Measurements from ENCODE around the gene PRDM10.
"Not testable (repeated sequence)": the region's sequence is repeated elsewhere in the genome, so short reads cannot be mapped to it uniquely, and the experiment has no call there.

The PRDM10 gene

GRCh38 chr11:129880311-129880710 lies 122.3 kb downstream of the PRDM10 start:
- Histone ChIP-seq H3K4me3 (ENCODE audit: low read depth, low read length, poor library complexity, severe bottlenecking) (no peak overlapping the region), H4K20me1 (ENCODE audit: insufficient read depth, low read length) (no peaks in the 10 kb centered on the region), H3F3A (ENCODE audit: insufficient read depth, low read length) (no peaks in the 10 kb centered on the region), H3K9me2 (ENCODE audit: low read depth, low read length) (no peaks in the 10 kb centered on the region), H3K79me2 (ENCODE audit: insufficient read depth, low read length) (no peaks in the 10 kb centered on the region), H2AFZ (ENCODE audit: low read length) (no peak overlapping the region), H3K4me2 (ENCODE audit: low read length) (no peak overlapping the region), H3K27me3 (ENCODE audit: insufficient read depth, low read length) (no peaks in the 10 kb centered on the region), H3K27ac (ENCODE audit: low read depth, low read length, poor library complexity, severe bottlenecking) (no peak overlapping the region), H3K9me3 (ENCODE audit: low read length) (no peaks in the 10 kb centered on the region), H3K36me3 (ENCODE audit: insufficient read depth, low read length) (peaks cover 91% of the 10 kb centered on the region), H3K9ac (ENCODE audit: low read length) (no peak overlapping the region), H3K4me1 (ENCODE audit: insufficient read depth, low read length, severe bottlenecking) (no peaks in the 10 kb centered on the region)
- TF ChIP-seq EZH2 (IDR thresholded peaks at IDR 0.05; ENCODE audit: borderline replicate concordance, low read length) (no peak), CTCF (IDR thresholded peaks at IDR 0.05; ENCODE audit: low read length) (no peak)

GRCh38 chr11:129871914-129872313 lies 130.7 kb downstream of the PRDM10 start:
- H3K79me2 ChIP-seq (ENCODE audit: insufficient read depth, low read length): no peaks in the 10 kb centered on the region
- no peak overlapping the region for H3K9ac ChIP-seq (ENCODE audit: low read length)
- H3K36me3 ChIP-seq (ENCODE audit: insufficient read depth, low read length): peaks cover 97% of the 10 kb centered on the region

GRCh38 chr11:129868626-129869025 lies 134.0 kb downstream of the PRDM10 start:
- not testable (repeated sequence) for H3F3A ChIP-seq (ENCODE audit: insufficient read depth, low read length); H2AFZ ChIP-seq (ENCODE audit: low read length); H3K4me2 ChIP-seq (ENCODE audit: low read length); H4K20me1 ChIP-seq (ENCODE audit: insufficient read depth, low read length); H3K9ac ChIP-seq (ENCODE audit: low read length); H3K27ac ChIP-seq (ENCODE audit: low read depth, low read length, poor library complexity, severe bottlenecking); H3K9me2 ChIP-seq (ENCODE audit: low read depth, low read length); H3K4me1 ChIP-seq (ENCODE audit: insufficient read depth, low read length, severe bottlenecking); H3K9me3 ChIP-seq (ENCODE audit: low read length); H3K4me3 ChIP-seq (ENCODE audit: low read depth, low read length, poor library complexity, severe bottlenecking); H3K79me2 ChIP-seq (ENCODE audit: insufficient read depth, low read length); H3K27me3 ChIP-seq (ENCODE audit: insufficient read depth, low read length)
- H3K36me3 ChIP-seq (ENCODE audit: insufficient read depth, low read length): peaks cover 97% of the 10 kb centered on the region

More at GRCh38 chr11:129871914-129872313, 130.7 kb downstream of the PRDM10 start:
- no peaks in the 10 kb centered on the region for H4K20me1 ChIP-seq (ENCODE audit: insufficient read depth, low read length)
- TF ChIP-seq EZH2 (IDR thresholded peaks at IDR 0.05; ENCODE audit: borderline replicate concordance, low read length): no peak
- no peak for TF ChIP-seq CTCF (IDR thresholded peaks at IDR 0.05; ENCODE audit: low read length)
- H3K4me1 ChIP-seq (ENCODE audit: insufficient read depth, low read length, severe bottlenecking): no peaks in the 10 kb centered on the region
- no peak overlapping the region for H3K4me2 ChIP-seq (ENCODE audit: low read length)
- H3K27me3 ChIP-seq (ENCODE audit: insufficient read depth, low read length): no peaks in the 10 kb centered on the region
- H3K27ac ChIP-seq (ENCODE audit: low read depth, low read length, poor library complexity, severe bottlenecking): no peak overlapping the region
- no peak overlapping the region for H3K4me3 ChIP-seq (ENCODE audit: low read depth, low read length, poor library complexity, severe bottlenecking)
- H3F3A ChIP-seq (ENCODE audit: insufficient read depth, low read length): no peaks in the 10 kb centered on the region
- no peaks in the 10 kb centered on the region for H3K9me2 ChIP-seq (ENCODE audit: low read depth, low read length)
- no peaks in the 10 kb centered on the region for H3K9me3 ChIP-seq (ENCODE audit: low read length)
- H2AFZ ChIP-seq (ENCODE audit: low read length): no peak overlapping the region

GRCh38 chr11:129866311-129866710 lies 136.3 kb downstream of the PRDM10 start:
- Histone ChIP-seq H2AFZ (ENCODE audit: low read length) (no peak overlapping the region), H3K4me1 (ENCODE audit: insufficient read depth, low read length, severe bottlenecking) (no peaks in the 10 kb centered on the region), H3K27ac (ENCODE audit: low read depth, low read length, poor library complexity, severe bottlenecking) (no peak overlapping the region), H3K9ac (ENCODE audit: low read length) (no peak overlapping the region), H3K79me2 (ENCODE audit: insufficient read depth, low read length) (no peaks in the 10 kb centered on the region), H3K4me2 (ENCODE audit: low read length) (no peak overlapping the region), H3K27me3 (ENCODE audit: insufficient read depth, low read length) (no peaks in the 10 kb centered on the region), H3K9me2 (ENCODE audit: low read depth, low read length) (no peaks in the 10 kb centered on the region), H3K9me3 (ENCODE audit: low read length) (no peaks in the 10 kb centered on the region), H3K4me3 (ENCODE audit: low read depth, low read length, poor library complexity, severe bottlenecking) (no peak overlapping the region), H4K20me1 (ENCODE audit: insufficient read depth, low read length) (no peaks in the 10 kb centered on the region), H3F3A (ENCODE audit: insufficient read depth, low read length) (no peaks in the 10 kb centered on the region), H3K36me3 (ENCODE audit: insufficient read depth, low read length) (peaks cover 76% of the 10 kb centered on the region)
- TF ChIP-seq EZH2 (IDR thresholded peaks at IDR 0.05; ENCODE audit: borderline replicate concordance, low read length) (no peak), CTCF (IDR thresholded peaks at IDR 0.05; ENCODE audit: low read length) (no peak)

Data from OCI-LY1 (cell line).